Neural progenitor cell (in vitro differentiated cells): Measurements from ENCODE around the gene SIVA1. TPM values are rescaled to one million over a fixed set of nuclear protein-coding genes. Genes with fewer than 3 reads are reported as not detected.
"Not testable (repeated sequence)": the region's sequence is repeated elsewhere in the genome, so short reads cannot be mapped to it uniquely, and the experiment has no call there.

ENCODE experiments used
- DNase-seq: peaks from one replicate; pipeline ENCODE4 v3.0.0-alpha.2; 2016; ENCODE audit warnings: low spot score
- H2AFZ ChIP-seq: fragments of 200-600 bp; sonication (generic); replicated peaks from 2 replicates; pipeline ENCODE4 v1.6.1; 2016; ENCODE audit warnings: antibody characterized with exemption
- H3F3A ChIP-seq: fragments of 200-600 bp; sonication (generic); 2 replicates; pipeline ENCODE4 v1.6.1; 2016; ENCODE audit warnings: antibody characterized with exemption, low read depth
- H3K27ac ChIP-seq: fragments of 200-600 bp; sonication (generic); 2 replicates; pipeline ENCODE4 v1.5.1; 2016; ENCODE audit warnings: mild to moderate bottlenecking
- H3K27me3 ChIP-seq: fragments of 200-600 bp; sonication (generic); 2 replicates; pipeline ENCODE4 v1.6.1; 2016; ENCODE audit warnings: mild to moderate bottlenecking, moderate library complexity
- H3K36me3 ChIP-seq: fragments of 200-600 bp; sonication (generic); 2 replicates; pipeline ENCODE4 v1.5.1; 2016
- H3K4me1 ChIP-seq: fragments of 200-600 bp; sonication (generic); 2 replicates; pipeline ENCODE4 v1.6.1; 2016; ENCODE audit warnings: mixed run types
- H3K4me2 ChIP-seq: fragments of 200-600 bp; sonication (generic); 2 replicates; pipeline ENCODE4 v1.6.1; 2016
- H3K4me3 ChIP-seq: fragments of 200-600 bp; sonication (generic); 2 replicates; pipeline ENCODE4 v1.5.1; 2016
- H3K79me2 ChIP-seq: fragments of 200-600 bp; sonication (generic); 2 replicates; pipeline ENCODE4 v1.6.1; 2016; ENCODE audit warnings: low read depth
- H3K9ac ChIP-seq: fragments of 200-600 bp; sonication (generic); 2 replicates; pipeline ENCODE4 v1.6.1; 2016
- H3K9me3 ChIP-seq: fragments of 200-600 bp; sonication (generic); 2 replicates; pipeline ENCODE4 v1.5.1; 2016; ENCODE audit warnings: low read depth
- H4K20me1 ChIP-seq: fragments of 200-600 bp; sonication (generic); 2 replicates; pipeline ENCODE4 v1.6.1; 2016; ENCODE audit warnings: low read depth
- H3K27ac Mint-ChIP-seq: 3 replicates; pipeline ENCODE4 v1.8.0; 2021; ENCODE audit warnings: mixed read lengths
- H3K27me3 Mint-ChIP-seq: 2 replicates; pipeline ENCODE4 v1.8.0; 2022; ENCODE audit warnings: low read depth, mild to moderate bottlenecking, inconsistent platforms, moderate library complexity, mixed read lengths; ENCODE audit not compliant: insufficient read depth
- H3K36me3 Mint-ChIP-seq: 3 replicates; pipeline ENCODE4 v1.8.0; 2021; ENCODE audit warnings: mixed read lengths
- H3K4me1 Mint-ChIP-seq: 3 replicates; pipeline ENCODE4 v1.8.0; 2021; ENCODE audit warnings: mixed read lengths
- H3K4me3 Mint-ChIP-seq: 3 replicates; pipeline ENCODE4 v1.8.0; 2021; ENCODE audit warnings: mild to moderate bottlenecking, moderate library complexity, mixed read lengths
- H3K9me3 Mint-ChIP-seq: 3 replicates; pipeline ENCODE4 v1.8.0; 2020; ENCODE audit warnings: mixed read lengths
- CTCF ChIP-seq: fragments of 200-600 bp; sonication (generic); IDR thresholded peaks from 2 replicates; pipeline ENCODE4 v1.5.1; 2017; ENCODE audit warnings: antibody characterized with exemption, mild to moderate bottlenecking
- EZH2 ChIP-seq: fragments of 200-600 bp; sonication (generic); IDR thresholded peaks from 2 replicates; pipeline ENCODE4 v1.6.1; 2017; ENCODE audit warnings: antibody characterized with exemption, mild to moderate bottlenecking, moderate library complexity
- EZH2phosphoT487 ChIP-seq: fragments of 200-600 bp; sonication (generic); IDR thresholded peaks from 2 replicates; pipeline ENCODE4 v1.6.1; 2017; ENCODE audit warnings: antibody characterized with exemption
- total RNA-seq: library from RNA; depleted of rRNA; stranded (reverse); fragments of >200 nt; gene quantifications from 2 replicates; pipeline ENCODE4 v1.2.3, GENCODE V29; 2015; ENCODE audit warnings: low replicate concordance

The SIVA1 gene
- total RNA-seq, 1 donor from 2014 or later, result 139 TPM

GRCh38 chr14:104750056-104750752 is 2.7 kb upstream of the SIVA1 start:
- Histone ChIP-seq H3K27ac (no peak overlapping the region), H3K4me2 (no peak overlapping the region), H3F3A (peaks cover 21% of the 10 kb centered on the region), H3K9ac (no peak overlapping the region), H3K9me3 (no peaks in the 10 kb centered on the region), H3K36me3 (no peaks in the 10 kb centered on the region), H3K4me1 (peaks cover 15% of the 10 kb centered on the region), H3K27me3 (no peaks in the 10 kb centered on the region), H3K4me3 (no peak overlapping the region), H3K79me2 (peaks cover 22% of the 10 kb centered on the region), H4K20me1 (peaks cover 22% of the 10 kb centered on the region), H2AFZ (no peak overlapping the region)
- TF ChIP-seq CTCF (no peak), EZH2phosphoT487 (no peak), EZH2 (no peak)
- DNase-seq, result no peak
- H3K9me3 Mint-ChIP-seq, result peaks cover 9% of the 10 kb centered on the region
- H3K36me3 Mint-ChIP-seq, result peaks cover 4% of the 10 kb centered on the region
- peak overlapping the region; percentile 72 for H3K27ac Mint-ChIP-seq
- peak overlapping the region; percentile 43 for H3K4me3 Mint-ChIP-seq
- peaks cover 8% of the 10 kb centered on the region for H3K27me3 Mint-ChIP-seq
- peaks cover 41% of the 10 kb centered on the region for H3K4me1 Mint-ChIP-seq

- not testable (repeated sequence) for H2AFZ ChIP-seq, H3K9ac ChIP-seq, H3K9me3 ChIP-seq, H3K27ac ChIP-seq, H3K9me3 Mint-ChIP-seq, H3K27me3 ChIP-seq, H3K27me3 Mint-ChIP-seq, H3K36me3 ChIP-seq, H3K4me2 ChIP-seq, H3K36me3 Mint-ChIP-seq, DNase-seq, H3K4me3 ChIP-seq, H3K27ac Mint-ChIP-seq
- H3K4me1 Mint-ChIP-seq, result peaks cover 43% of the 10 kb centered on the region
- Histone ChIP-seq H3K79me2 (peaks cover 27% of the 10 kb centered on the region), H3F3A (peaks cover 21% of the 10 kb centered on the region), H4K20me1 (peaks cover 27% of the 10 kb centered on the region), H3K4me1 (peaks cover 15% of the 10 kb centered on the region)
- peak overlapping the region; percentile 52 for H3K4me3 Mint-ChIP-seq
These were observed 2.2 kb upstream of the SIVA1 start for GRCh38 chr14:104750753-104751057.

- no peak for DNase-seq
- H3K4me2 ChIP-seq, result peak overlapping the region; percentile 73
- no peak for TF ChIP-seq EZH2phosphoT487
- TF ChIP-seq EZH2, result no peak
- no peak for TF ChIP-seq CTCF
- peaks cover 8% of the 10 kb centered on the region for H3K27me3 Mint-ChIP-seq
- H3K4me1 Mint-ChIP-seq, result peaks cover 43% of the 10 kb centered on the region
- H3K27ac ChIP-seq, result no peak overlapping the region
- no peaks in the 10 kb centered on the region for H3K36me3 ChIP-seq
- peaks cover 6% of the 10 kb centered on the region for H3K36me3 Mint-ChIP-seq
- H3K4me3 Mint-ChIP-seq, result peak overlapping the region; percentile 95
- peaks cover 37% of the 10 kb centered on the region for H4K20me1 ChIP-seq
- peak overlapping the region; percentile 21 for H3K27ac Mint-ChIP-seq
- H3K27me3 ChIP-seq, result no peaks in the 10 kb centered on the region
- H3F3A ChIP-seq, result peaks cover 21% of the 10 kb centered on the region
- H3K4me1 ChIP-seq, result peaks cover 15% of the 10 kb centered on the region
- H3K9me3 Mint-ChIP-seq, result peaks cover 9% of the 10 kb centered on the region
- H3K79me2 ChIP-seq, result peaks cover 37% of the 10 kb centered on the region
- peak overlapping the region; percentile 88 for H2AFZ ChIP-seq
- H3K4me3 ChIP-seq, result peak overlapping the region; percentile 48
- H3K9me3 ChIP-seq, result no peaks in the 10 kb centered on the region
- H3K9ac ChIP-seq, result no peak overlapping the region
These were observed 1.2 kb upstream of the SIVA1 start for GRCh38 chr14:104751539-104752422.

- H3K4me2 ChIP-seq, result peak overlapping the region; percentile 73
- DNase-seq, result no peak
- peaks cover 43% of the 10 kb centered on the region for H4K20me1 ChIP-seq
- peaks cover 8% of the 10 kb centered on the region for H3K27me3 Mint-ChIP-seq
- peak overlapping the region; percentile 88 for H2AFZ ChIP-seq
- H3K9ac ChIP-seq, result no peak overlapping the region
- H3K4me3 Mint-ChIP-seq, result peak overlapping the region; percentile 95
- H3K4me1 Mint-ChIP-seq, result peaks cover 45% of the 10 kb centered on the region
- TF ChIP-seq EZH2 (no peak), CTCF (no peak), EZH2phosphoT487 (no peak)
- peaks cover 6% of the 10 kb centered on the region for H3K36me3 Mint-ChIP-seq
- H3K27ac ChIP-seq, result no peak overlapping the region
- peak overlapping the region; percentile 21 for H3K27ac Mint-ChIP-seq
- H3K4me1 ChIP-seq, result peaks cover 15% of the 10 kb centered on the region
- H3K27me3 ChIP-seq, result no peaks in the 10 kb centered on the region
- peak overlapping the region; percentile 48 for H3K4me3 ChIP-seq
- no peaks in the 10 kb centered on the region for H3K9me3 ChIP-seq
- peaks cover 37% of the 10 kb centered on the region for H3K79me2 ChIP-seq
- H3K36me3 ChIP-seq, result no peaks in the 10 kb centered on the region
- H3K9me3 Mint-ChIP-seq, result peaks cover 9% of the 10 kb centered on the region
- H3F3A ChIP-seq, result peaks cover 21% of the 10 kb centered on the region
These were observed 568 bp upstream of the SIVA1 start for GRCh38 chr14:104752423-104752734.
